BE2C (cell line): ENCODE measurements around the gene CEP250.
"Not testable (repeated sequence)": the region's sequence is repeated elsewhere in the genome, so short reads cannot be mapped to it uniquely, and the experiment has no call there.

Experiments
- DNase-seq: peaks from one replicate; pipeline ENCODE4 v3.0.0-alpha.2; 2020
- H3K27me3 ChIP-seq: fragments of 250-450 bp; sonication (Bioruptor Pico); 2 replicates; pipeline ENCODE4 v1.5.1; 2020; ENCODE audit warnings: mild to moderate bottlenecking
- H3K36me3 ChIP-seq: fragments of 250-450 bp; sonication (Bioruptor Pico); 2 replicates; pipeline ENCODE4 v1.5.1; 2020; ENCODE audit warnings: mild to moderate bottlenecking
- H3K4me1 ChIP-seq: fragments of 250-450 bp; sonication (Bioruptor Pico); 2 replicates; pipeline ENCODE4 v1.5.1; 2020
- H3K4me3 ChIP-seq: 2 replicates; pipeline ENCODE4 v1.5.1; 2011; ENCODE audit warnings: low read depth, low read length
- H3K9me3 ChIP-seq: fragments of 250-450 bp; sonication (Bioruptor Pico); 2 replicates; pipeline ENCODE4 v1.5.1; 2020
- TF ChIP-seq, protein P1 (sequence below): IDR thresholded peaks from 2 replicates; pipeline ENCODE4 v1.5.1; 2012; ENCODE audit warnings: mild to moderate bottlenecking, low read depth, low read length

CEP250 gene

DNA sequence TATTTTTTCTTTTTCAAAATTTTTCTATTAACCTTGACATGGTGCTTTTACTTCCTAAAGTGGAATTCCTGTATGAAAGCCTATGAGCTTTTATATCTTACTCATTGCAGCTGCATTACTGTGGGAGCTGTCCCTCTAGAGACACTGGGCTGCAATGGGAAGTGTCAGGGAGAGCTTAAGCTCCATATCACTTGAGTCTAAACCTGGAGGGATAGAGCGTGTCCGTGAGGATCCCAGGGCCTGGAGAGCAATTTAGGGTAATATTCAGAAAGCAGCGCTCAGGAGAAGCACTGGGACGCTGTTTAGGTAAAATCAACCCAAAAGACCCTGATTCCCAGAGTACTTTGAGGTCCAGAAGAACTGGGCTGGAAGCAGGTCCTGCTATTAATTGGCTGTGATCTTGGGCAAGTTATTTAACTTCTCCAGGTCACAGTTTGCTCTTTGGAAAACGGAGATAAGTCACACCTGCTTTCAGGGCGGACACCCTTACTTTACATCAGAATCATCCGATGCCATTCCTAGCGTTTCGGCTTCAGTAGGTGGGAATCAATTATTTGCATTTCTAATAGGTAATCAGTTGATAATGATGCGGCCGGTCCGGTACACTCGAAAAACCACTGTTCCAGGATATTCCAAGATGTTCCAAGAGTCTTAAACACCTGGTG is 85.9 kb downstream of the CEP250 start:
- Histone ChIP-seq H3K4me3 (peak overlapping the region; percentile 77), H3K9me3 (no peaks in the 10 kb centered on the region), H3K36me3 (peaks cover 11% of the 10 kb centered on the region), H3K27me3 (no peaks in the 10 kb centered on the region), H3K4me1 (peaks cover 3% of the 10 kb centered on the region)
- no peak for DNase-seq
- TF ChIP-seq, protein P1, sequence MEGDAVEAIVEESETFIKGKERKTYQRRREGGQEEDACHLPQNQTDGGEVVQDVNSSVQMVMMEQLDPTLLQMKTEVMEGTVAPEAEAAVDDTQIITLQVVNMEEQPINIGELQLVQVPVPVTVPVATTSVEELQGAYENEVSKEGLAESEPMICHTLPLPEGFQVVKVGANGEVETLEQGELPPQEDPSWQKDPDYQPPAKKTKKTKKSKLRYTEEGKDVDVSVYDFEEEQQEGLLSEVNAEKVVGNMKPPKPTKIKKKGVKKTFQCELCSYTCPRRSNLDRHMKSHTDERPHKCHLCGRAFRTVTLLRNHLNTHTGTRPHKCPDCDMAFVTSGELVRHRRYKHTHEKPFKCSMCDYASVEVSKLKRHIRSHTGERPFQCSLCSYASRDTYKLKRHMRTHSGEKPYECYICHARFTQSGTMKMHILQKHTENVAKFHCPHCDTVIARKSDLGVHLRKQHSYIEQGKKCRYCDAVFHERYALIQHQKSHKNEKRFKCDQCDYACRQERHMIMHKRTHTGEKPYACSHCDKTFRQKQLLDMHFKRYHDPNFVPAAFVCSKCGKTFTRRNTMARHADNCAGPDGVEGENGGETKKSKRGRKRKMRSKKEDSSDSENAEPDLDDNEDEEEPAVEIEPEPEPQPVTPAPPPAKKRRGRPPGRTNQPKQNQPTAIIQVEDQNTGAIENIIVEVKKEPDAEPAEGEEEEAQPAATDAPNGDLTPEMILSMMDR = no peak

DNA sequence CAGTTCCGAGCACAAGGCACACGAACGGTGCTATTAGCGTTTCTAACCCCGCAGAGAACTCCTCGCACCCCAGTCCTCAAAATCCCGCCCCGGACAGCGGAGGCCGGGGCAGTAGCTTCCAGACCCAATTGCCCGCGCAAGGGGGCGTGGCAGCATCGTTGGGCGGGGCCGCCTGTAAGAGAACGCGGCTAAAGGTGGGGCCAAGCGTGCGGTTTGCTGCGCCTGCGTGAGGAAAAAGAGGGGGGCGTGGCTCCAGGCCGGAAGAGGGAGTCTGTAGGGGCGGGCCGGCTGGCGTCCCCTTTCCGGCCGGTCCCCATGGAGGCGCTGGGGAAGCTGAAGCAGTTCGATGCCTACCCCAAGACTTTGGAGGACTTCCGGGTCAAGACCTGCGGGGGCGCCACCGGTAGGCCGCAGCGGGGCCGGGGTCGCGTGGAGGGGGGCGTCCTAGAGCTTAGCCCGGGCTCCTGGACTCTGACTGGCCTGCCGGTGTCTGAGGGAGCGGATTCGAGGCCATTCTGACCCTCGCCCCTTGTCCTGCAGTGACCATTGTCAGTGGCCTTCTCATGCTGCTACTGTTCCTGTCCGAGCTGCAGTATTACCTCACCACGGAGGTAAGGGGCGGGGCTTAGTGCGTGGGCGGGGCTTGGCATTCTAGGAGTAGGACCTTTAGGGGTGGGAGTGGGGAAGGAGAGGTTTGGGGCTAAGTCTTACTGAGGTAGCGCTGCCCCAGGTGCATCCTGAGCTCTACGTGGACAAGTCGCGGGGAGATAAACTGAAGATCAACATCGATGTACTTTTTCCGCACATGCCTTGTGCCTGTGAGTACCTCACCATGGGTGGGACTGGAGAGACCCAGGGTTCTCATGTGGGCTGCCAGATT is 86.6 kb downstream of the CEP250 start, which contains the start of gene ERGIC3:
ERGIC3 (plus strand) TSS at position 296 of the 880 bp plus-strand sequence; CDS start at position 316, 20 bp downstream.
- DNase-seq = peak; percentile 99
- TF ChIP-seq, protein P1 = no peak
- Histone ChIP-seq H3K4me1 (peaks cover 3% of the 10 kb centered on the region), H3K27me3 (no peaks in the 10 kb centered on the region), H3K9me3 (no peaks in the 10 kb centered on the region), H3K4me3 (peak within 1 kb of the TSS; percentile 77), H3K36me3 (peaks cover 11% of the 10 kb centered on the region)

DNA sequence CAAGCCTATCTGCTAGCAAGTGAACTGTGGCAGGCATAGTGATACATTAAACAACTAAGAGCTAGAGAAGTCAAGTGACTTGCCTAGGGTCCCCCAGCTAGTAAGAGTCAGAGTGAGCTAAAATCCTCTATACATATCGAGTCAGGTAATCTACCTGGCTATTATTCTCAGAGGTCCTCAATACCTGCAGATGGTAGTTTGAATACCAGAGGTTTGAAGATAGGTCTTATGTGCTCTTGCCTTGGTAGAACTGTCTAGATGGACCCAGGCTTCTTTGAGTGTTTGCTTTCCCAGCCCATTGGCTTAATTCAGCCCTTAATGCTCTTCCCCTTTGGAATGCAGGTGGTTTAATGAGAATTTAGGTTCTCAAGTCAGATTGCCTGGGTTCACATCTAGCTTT is 87.6 kb downstream of the CEP250 start:
- H3K4me3 ChIP-seq = no peak overlapping the region; the same call in 1 of the 2 replicates

DNA sequence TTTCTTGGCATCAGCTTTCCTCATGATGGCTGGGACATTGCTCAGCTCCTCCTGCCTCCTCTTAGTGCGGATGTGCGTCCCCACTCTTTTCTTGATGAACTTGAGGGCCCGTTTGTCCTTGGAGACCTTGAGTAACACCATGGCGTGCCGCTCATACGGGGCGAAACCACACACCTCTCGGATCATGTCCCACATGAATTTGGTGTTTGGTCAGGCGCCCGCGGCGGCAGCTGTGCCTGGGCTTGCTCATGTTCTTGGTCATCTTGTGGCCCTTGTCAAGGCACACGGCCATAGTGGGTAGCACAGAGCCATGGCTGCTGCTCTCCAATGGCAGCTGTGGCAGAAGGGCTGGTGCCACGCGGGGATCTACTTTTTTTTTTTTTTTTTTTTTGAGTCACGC is 89.0 kb downstream of the CEP250 start:
- DNase-seq = no peak
- H3K9me3 ChIP-seq = no peaks in the 10 kb centered on the region
- no peak overlapping the region for H3K4me3 ChIP-seq
- H3K4me1 ChIP-seq = peaks cover 3% of the 10 kb centered on the region
- TF ChIP-seq, protein P1 = no peak
- no peaks in the 10 kb centered on the region for H3K27me3 ChIP-seq
- peaks cover 22% of the 10 kb centered on the region for H3K36me3 ChIP-seq

More for the DNA sequence above, 87.6 kb downstream of the CEP250 start:
- Histone ChIP-seq H3K27me3 (no peaks in the 10 kb centered on the region), H3K36me3 (peaks cover 11% of the 10 kb centered on the region), H3K4me1 (peaks cover 3% of the 10 kb centered on the region), H3K9me3 (no peaks in the 10 kb centered on the region)
- DNase-seq = no peak
- TF ChIP-seq, protein P1 = no peak

DNA sequence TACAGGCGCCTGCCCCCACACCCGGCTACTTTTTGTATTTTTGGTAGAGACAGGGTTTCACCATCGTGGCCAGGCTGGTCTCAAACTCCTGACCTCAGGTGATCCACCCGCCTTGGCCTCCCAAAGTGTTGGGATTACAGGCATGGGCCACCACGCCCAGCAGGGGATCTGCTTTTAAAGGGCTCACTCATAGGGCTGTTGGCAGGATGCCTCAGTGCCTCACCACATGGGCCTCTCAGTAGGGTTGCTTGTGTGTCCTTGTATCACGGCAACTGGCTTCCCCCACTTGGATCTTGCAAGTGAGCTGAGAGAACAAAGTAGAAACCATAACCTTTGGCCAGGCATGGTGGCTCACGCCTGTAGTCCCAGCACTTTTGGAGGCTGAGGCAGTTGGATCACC is 89.5 kb downstream of the CEP250 start:
- H3K27me3 ChIP-seq, H3K4me1 ChIP-seq, DNase-seq, H3K9me3 ChIP-seq, H3K4me3 ChIP-seq: not testable (repeated sequence)
- peaks cover 22% of the 10 kb centered on the region for H3K36me3 ChIP-seq

DNA sequence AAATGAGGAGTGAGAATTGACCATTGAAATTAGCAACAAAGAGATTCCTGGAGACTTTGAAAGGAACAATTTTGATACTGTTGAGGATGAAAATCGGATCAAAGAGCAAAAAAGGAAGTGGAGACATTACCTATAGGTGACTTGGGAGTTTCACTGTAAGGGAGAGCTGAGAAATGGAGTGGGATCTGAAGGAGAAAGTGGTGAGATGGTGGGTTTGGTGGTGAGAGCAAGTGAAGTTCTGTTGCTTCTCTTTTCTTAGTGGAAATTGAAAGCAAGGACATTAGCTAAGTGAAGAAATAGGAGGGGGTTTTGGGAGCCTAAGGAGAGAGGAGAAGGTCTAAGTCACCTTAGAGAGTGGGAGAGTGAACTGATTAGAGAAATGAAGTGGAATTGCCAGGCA is 90.7 kb downstream of the CEP250 start:
- H3K9me3 ChIP-seq = no peaks in the 10 kb centered on the region
- TF ChIP-seq, protein P1 = no peak
- DNase-seq = no peak
- H3K36me3 ChIP-seq = peaks cover 22% of the 10 kb centered on the region
- peaks cover 3% of the 10 kb centered on the region for H3K4me1 ChIP-seq
- no peaks in the 10 kb centered on the region for H3K27me3 ChIP-seq
- no peak overlapping the region for H3K4me3 ChIP-seq
